IPS-18c (cell line): ENCODE results near the gene NDUFAF5.

ENCODE experiments used
- H3K4me3 ChIP-seq: 2 replicates; pipeline ENCODE4 v1.7.0; 2013; ENCODE audit warnings: low read depth, mild to moderate bottlenecking, low read length, moderate library complexity; ENCODE audit not compliant: insufficient read depth
- H3K9me3 ChIP-seq: one replicate; pipeline ENCODE4 v1.6.1; 2013; ENCODE audit warnings: mild to moderate bottlenecking, low read length, moderate library complexity; ENCODE audit not compliant: control insufficient read depth, insufficient read depth

NDUFAF5 gene

GRCh38 chr20:13851279-13851678 is 66.5 kb downstream of the NDUFAF5 start:
- no peak overlapping the region for H3K4me3 ChIP-seq
- no peaks in the 10 kb centered on the region for H3K9me3 ChIP-seq

GRCh38 chr20:13852306-13852705 is 67.5 kb downstream of the NDUFAF5 start:
- H3K4me3 ChIP-seq, result no peak overlapping the region
- no peaks in the 10 kb centered on the region for H3K9me3 ChIP-seq

- H3K4me3 ChIP-seq, result no peak overlapping the region
- H3K9me3 ChIP-seq, result no peaks in the 10 kb centered on the region
Measured at GRCh38 chr20:13855613-13856012, 70.8 kb downstream of the NDUFAF5 start.

GRCh38 chr20:13856354-13856753 is 71.5 kb downstream of the NDUFAF5 start:
- Histone ChIP-seq H3K9me3 (no peaks in the 10 kb centered on the region), H3K4me3 (no peak overlapping the region)

GRCh38 chr20:13857304-13857703 is 72.5 kb downstream of the NDUFAF5 start:
- Histone ChIP-seq H3K4me3 (no peak overlapping the region), H3K9me3 (no peaks in the 10 kb centered on the region)

- H3K4me3 ChIP-seq, result no peak overlapping the region
- H3K9me3 ChIP-seq, result no peaks in the 10 kb centered on the region
Measured at GRCh38 chr20:13857961-13858360, 73.1 kb downstream of the NDUFAF5 start.

GRCh38 chr20:13858439-13858838 is 73.6 kb downstream of the NDUFAF5 start:
- H3K9me3 ChIP-seq, result no peaks in the 10 kb centered on the region
- no peak overlapping the region for H3K4me3 ChIP-seq

GRCh38 chr20:13858871-13859270 is 74.0 kb downstream of the NDUFAF5 start:
- H3K9me3 ChIP-seq, result no peaks in the 10 kb centered on the region
- no peak overlapping the region for H3K4me3 ChIP-seq

GRCh38 chr20:13862245-13862644 is 77.4 kb downstream of the NDUFAF5 start:
- Histone ChIP-seq H3K9me3 (peaks cover 2% of the 10 kb centered on the region), H3K4me3 (no peak overlapping the region)

- H3K4me3 ChIP-seq, result no peak overlapping the region
- peaks cover 2% of the 10 kb centered on the region for H3K9me3 ChIP-seq
Measured at GRCh38 chr20:13863244-13863643, 78.4 kb downstream of the NDUFAF5 start.

- H3K9me3 ChIP-seq, result peaks cover 2% of the 10 kb centered on the region
- H3K4me3 ChIP-seq, result no peak overlapping the region
Measured at GRCh38 chr20:13865156-13865555, 80.3 kb downstream of the NDUFAF5 start.

- no peak overlapping the region; the same call in 1 of the 2 replicates for H3K4me3 ChIP-seq
- H3K9me3 ChIP-seq, result peaks cover 2% of the 10 kb centered on the region
Measured at GRCh38 chr20:13865791-13866351, 81.0 kb downstream of the NDUFAF5 start.

- no peak overlapping the region for H3K4me3 ChIP-seq
- H3K9me3 ChIP-seq, result peaks cover 2% of the 10 kb centered on the region
Measured at GRCh38 chr20:13868331-13868730, 83.5 kb downstream of the NDUFAF5 start.

- Histone ChIP-seq H3K4me3 (no peak overlapping the region), H3K9me3 (no peaks in the 10 kb centered on the region)
Measured at GRCh38 chr20:13870170-13870748, 85.4 kb downstream of the NDUFAF5 start.
